ENCODE results near the gene FXYD2. TPM values are rescaled to one million over a fixed set of nuclear protein-coding genes. Genes with fewer than 3 reads are reported as not detected.
"Not testable (repeated sequence)": the region's sequence is repeated elsewhere in the genome, so short reads cannot be mapped to it uniquely, and the experiment has no call there.

The FXYD2 gene
- total RNA-seq, 4 donors from 2014 or later: 0.67 to 1.7 TPM; not detected in 2

DNA sequence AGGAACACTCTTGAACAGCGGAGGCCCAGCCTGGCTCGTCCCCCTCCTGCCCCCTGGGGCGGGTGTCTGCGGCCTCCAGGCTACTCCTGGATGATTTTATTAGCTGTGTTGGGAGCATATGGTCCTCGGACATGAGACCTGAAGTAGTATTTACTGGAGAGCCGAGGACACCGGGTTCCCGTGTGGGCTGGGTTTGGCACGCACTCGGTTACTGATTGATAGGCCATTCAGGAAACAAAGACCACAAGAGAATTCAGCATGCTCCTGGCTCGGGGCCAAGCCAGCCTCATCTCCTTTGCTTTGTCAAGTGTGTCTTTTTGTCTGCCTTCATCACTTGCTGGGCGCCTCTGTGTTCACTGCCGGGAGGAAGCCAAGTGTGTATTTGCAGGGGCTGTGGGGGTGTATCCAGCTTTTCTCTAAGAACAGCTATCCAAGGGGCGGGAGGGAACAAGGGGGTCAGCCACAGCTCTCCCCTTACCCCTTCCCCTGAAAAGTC lies 9.7 kb downstream of the FXYD2 start:
- DNase-seq: peak; percentile 91 to 99 (median 96)
- no peaks in the 10 kb centered on the region for H3K27me3 ChIP-seq
- H3K27ac ChIP-seq: peak overlapping the region; percentile 70 to 77 (median 74)
- no peaks in the 10 kb centered on the region for H3K9me3 ChIP-seq
- H3K36me3 ChIP-seq: no peaks in the 10 kb centered on the region
- peak overlapping the region in 1 of 4 donors; percentile 0 for H3K4me3 ChIP-seq
- TF ChIP-seq CTCF (IDR thresholded peaks at IDR 0.05): no peak
- peak in 1 of 2 donors; percentile 11 for TF ChIP-seq POLR2A (IDR thresholded peaks at IDR 0.05)
- H3K4me1 ChIP-seq: peaks cover 7 to 59% (median 28%) of the 10 kb centered on the region in 4 donors

DNA sequence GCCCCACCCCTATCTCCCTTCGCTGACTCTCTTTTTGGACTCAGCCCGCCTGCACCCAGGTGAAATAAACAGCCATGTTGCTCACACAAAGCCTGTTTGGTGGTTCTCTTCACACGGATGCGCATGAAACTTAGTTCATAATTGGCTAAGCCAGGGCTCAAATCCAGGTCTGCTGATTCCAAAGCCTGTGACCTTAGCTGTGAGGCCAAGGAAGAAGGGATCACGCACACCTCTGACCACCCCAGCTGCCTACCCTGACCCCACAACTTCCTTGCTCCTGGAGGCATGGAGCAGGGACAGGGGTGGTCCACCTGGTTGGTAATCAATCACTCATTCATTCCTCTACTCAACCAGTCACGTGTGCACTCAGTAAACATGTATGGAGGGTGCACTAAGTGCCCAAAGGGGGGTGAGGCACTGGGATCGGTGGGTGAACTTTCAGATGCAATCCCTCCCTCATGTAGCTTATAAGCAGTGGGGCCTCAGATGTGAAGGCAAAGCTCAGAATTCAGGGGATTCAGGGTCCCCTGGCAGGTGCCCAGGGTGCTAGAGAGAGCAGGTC lies 10.3 kb downstream of the FXYD2 start:
- no peaks in the 10 kb centered on the region for H3K36me3 ChIP-seq
- peaks cover 7 to 58% (median 28%) of the 10 kb centered on the region in 4 donors for H3K4me1 ChIP-seq
- no peak for DNase-seq
- H3K9me3 ChIP-seq: no peaks in the 10 kb centered on the region
- TF ChIP-seq POLR2A (IDR thresholded peaks at IDR 0.05): no peak
- no peak for TF ChIP-seq CTCF (IDR thresholded peaks at IDR 0.05)
- no peaks in the 10 kb centered on the region for H3K27me3 ChIP-seq
- peak overlapping the region; percentile 70 to 77 (median 74) for H3K27ac ChIP-seq
- no peak overlapping the region for H3K4me3 ChIP-seq

- not testable (repeated sequence) for H3K9me3 ChIP-seq, H3K36me3 ChIP-seq, H3K27ac ChIP-seq, H3K27me3 ChIP-seq, H3K4me3 ChIP-seq
- peaks cover 1 to 29% (median 7%) of the 10 kb centered on the region in 4 donors for H3K4me1 ChIP-seq
- peak in 1 of 3 donors; percentile 25 for DNase-seq
These were observed 14.5 kb downstream of the FXYD2 start for GRCh38 chr11:117810056-117810451.

DNA sequence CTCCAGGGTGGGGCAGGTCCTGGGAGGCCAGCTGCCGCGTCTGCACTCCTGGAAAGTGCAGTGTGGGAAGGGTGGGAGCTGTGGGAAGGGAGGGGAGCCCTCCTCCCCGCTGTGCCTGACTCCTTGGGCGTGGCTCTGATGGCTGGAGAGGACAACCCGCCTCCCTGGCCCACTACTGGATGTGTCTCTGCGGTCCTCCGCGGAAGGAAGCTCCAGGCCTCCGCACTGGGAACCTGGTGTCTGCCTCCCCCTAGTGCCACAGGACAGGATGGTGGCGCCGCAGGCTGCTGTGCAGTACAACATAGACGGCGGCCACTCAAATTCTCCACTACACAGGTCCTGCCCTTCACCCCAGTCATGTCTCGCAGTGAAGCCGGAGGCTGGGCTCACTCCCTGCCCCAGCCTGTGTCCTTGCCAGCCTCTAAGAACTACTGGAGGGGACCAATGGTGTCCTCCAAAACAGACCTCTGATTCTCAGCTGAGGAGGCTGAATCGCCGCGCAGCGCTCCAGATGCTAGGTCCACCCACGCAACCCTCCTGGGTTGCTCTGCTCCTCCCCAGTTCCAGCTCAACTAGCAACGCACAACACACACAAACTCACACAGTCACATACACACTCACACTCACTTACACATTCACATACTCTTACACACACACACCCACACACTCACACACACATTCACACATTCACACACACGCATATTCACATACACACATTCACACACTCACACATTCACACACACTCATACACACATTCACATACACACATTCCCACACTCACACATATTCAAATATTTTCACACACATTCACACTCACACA lies 15.1 kb downstream of the FXYD2 start:
- DNase-seq: peak; percentile 51 to 83 (median 77)
- TF ChIP-seq CTCF (IDR thresholded peaks at IDR 0.05) (peak in 4 of 6 experiments; percentile 33 to 65 (median 64)), POLR2A (IDR thresholded peaks at IDR 0.05) (no peak)
- H3K4me3 ChIP-seq: no peak overlapping the region
- no peaks in the 10 kb centered on the region for H3K27me3 ChIP-seq
- no peaks in the 10 kb centered on the region for H3K36me3 ChIP-seq
- H3K9me3 ChIP-seq: no peaks in the 10 kb centered on the region
- peaks cover 0 to 22% (median 3%) of the 10 kb centered on the region in 4 donors for H3K4me1 ChIP-seq
- H3K27ac ChIP-seq: peak overlapping the region; percentile 11 to 63 (median 33)

DNA sequence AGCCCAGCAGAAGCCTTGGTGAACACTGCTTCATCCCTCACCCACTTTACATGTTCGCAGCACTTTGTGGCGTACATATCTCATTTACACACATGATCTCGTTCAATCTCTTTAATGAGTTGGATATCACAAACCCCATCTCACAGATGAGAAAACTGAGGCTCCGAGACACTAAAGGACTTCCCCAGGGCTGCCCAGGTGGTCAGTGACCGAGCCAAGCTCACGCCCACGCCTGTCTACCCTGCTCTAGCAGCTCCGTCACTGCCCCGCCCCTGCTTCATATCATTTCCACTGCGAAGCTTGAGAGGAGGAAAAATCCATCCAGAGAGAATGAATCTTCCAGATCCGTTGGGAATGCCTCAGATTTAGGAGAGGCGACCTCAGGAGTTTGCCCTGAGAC lies 15.8 kb downstream of the FXYD2 start:
- Histone ChIP-seq H3K4me3 (no peak overlapping the region), H3K4me1 (peaks cover 0 to 16% (median 0%) of the 10 kb centered on the region in 4 donors), H3K27ac (peak overlapping the region; percentile 11 to 63 (median 33)), H3K27me3 (no peaks in the 10 kb centered on the region), H3K9me3 (no peaks in the 10 kb centered on the region), H3K36me3 (no peaks in the 10 kb centered on the region)
- DNase-seq: peak in 2 of 3 donors; percentile 58 to 63
- TF ChIP-seq CTCF (IDR thresholded peaks at IDR 0.05) (no peak), POLR2A (IDR thresholded peaks at IDR 0.05) (no peak)

Measured in Peyer's patch (tissue), 4 donors.